Epithelial cell of proximal tubule (primary cell): Measurements from ENCODE around the gene TMEM88. TPM values are rescaled to one million over a fixed set of nuclear protein-coding genes. Genes with fewer than 3 reads are reported as not detected.

Source experiments
- DNase-seq: peaks from one replicate; pipeline ENCODE4 v3.0.0-alpha.2; 2011; ENCODE audit warnings: low read depth
- H3K4me3 ChIP-seq: 2 replicates; pipeline ENCODE4 v1.5.1; 2011; ENCODE audit warnings: low read depth, mild to moderate bottlenecking, low read length
- total RNA-seq: library from RNA; depleted of rRNA; stranded (reverse); fragments of >200 nt; gene quantifications from 2 replicates; pipeline ENCODE4 v1.2.3, GENCODE V29; 2015
- TF ChIP-seq, protein P1 (sequence below): conservative IDR thresholded peaks from 2 replicates; pipeline ENCODE4 v1.5.1; 2012; ENCODE audit warnings: low read depth, mild to moderate bottlenecking, low read length

The TMEM88 gene
- total RNA-seq, 1 donor from 2014 or later = 7.3 TPM

DNA sequence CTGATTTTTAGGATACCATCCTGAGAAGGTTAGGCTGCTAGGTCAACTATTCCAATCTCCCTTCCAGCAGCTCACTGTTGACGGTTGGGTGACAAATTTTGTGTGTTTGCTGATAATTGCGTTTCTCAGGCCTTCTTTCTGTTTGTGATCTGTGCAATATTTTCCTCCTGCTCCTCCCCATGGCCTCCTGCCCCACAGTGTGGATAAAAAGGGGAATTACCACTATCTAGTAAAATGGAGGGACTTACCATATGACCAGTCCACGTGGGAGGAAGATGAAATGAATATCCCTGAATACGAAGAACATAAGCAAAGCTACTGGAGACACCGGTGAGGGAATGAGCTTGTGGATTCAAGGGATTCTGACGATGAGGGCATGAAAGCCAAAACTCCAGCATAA is 42.9 kb downstream of the TMEM88 start:
- no peak overlapping the region for H3K4me3 ChIP-seq
- TF ChIP-seq, protein P1, sequence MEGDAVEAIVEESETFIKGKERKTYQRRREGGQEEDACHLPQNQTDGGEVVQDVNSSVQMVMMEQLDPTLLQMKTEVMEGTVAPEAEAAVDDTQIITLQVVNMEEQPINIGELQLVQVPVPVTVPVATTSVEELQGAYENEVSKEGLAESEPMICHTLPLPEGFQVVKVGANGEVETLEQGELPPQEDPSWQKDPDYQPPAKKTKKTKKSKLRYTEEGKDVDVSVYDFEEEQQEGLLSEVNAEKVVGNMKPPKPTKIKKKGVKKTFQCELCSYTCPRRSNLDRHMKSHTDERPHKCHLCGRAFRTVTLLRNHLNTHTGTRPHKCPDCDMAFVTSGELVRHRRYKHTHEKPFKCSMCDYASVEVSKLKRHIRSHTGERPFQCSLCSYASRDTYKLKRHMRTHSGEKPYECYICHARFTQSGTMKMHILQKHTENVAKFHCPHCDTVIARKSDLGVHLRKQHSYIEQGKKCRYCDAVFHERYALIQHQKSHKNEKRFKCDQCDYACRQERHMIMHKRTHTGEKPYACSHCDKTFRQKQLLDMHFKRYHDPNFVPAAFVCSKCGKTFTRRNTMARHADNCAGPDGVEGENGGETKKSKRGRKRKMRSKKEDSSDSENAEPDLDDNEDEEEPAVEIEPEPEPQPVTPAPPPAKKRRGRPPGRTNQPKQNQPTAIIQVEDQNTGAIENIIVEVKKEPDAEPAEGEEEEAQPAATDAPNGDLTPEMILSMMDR = peak; percentile 66
- DNase-seq = no peak

DNA sequence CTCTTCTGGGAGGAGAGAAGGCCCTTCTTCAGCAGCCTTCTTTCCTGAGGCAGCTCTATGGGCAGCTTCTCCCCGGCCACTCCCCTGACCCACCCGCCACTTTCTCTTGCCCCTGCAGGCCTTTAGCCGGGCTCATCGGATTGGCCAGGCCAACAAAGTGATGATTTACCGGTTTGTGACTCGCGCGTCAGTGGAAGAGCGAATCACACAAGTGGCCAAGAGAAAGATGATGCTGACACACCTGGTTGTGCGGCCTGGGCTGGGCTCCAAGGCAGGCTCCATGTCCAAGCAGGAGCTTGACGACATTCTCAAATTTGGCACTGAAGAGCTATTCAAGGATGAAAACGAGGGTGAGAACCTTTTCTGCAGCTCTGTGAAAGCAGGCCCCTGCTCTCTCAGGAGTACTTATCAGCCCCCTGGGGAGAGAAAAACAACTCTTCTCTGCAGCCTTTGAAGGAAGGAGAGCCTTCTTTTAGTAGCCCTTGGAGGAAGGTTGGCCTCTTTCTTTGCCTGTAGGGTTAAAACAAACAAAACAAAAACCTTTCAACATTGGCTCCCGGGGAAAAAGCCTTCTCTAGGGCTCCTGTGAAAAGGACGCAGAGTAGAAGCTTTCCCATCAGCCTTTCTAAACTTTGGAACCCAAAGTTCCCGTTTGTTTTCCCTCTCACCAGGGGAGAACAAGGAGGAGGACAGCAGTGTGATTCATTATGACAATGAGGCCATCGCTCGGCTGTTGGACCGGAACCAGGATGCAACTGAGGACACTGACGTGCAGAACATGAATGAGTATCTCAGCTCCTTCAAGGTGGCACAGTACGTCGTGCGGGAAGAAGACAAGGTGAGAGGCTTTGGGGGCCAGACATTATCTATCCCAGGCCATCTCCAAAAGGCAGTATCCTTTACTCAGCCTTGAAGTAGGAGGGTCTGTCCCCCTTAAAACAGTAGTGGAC is 48.6 kb downstream of the TMEM88 start:
- TF ChIP-seq, protein P1 = no peak
- DNase-seq = no peak
- H3K4me3 ChIP-seq = no peak overlapping the region

Other genes starting within 250 kb of the TMEM88 start
- gene FXR2, start 240.2 kb upstream of the TMEM88 start, total RNA-seq = 49.9 and 53.6 TPM in 2 replicates
- gene SAT2, start 227.2 kb upstream of the TMEM88 start, total RNA-seq = 32.6 and 43.4 TPM in 2 replicates
- gene SHBG, start 224.9 kb upstream of the TMEM88 start, total RNA-seq = not detected in 2 replicates
- not detected in 2 replicates for gene ATP1B2, start 204.1 kb upstream of the TMEM88 start, total RNA-seq
- 49.4 and 89.4 TPM in 2 replicates for gene TP53, start 167.6 kb upstream of the TMEM88 start, total RNA-seq
- gene WRAP53, start 166.6 kb upstream of the TMEM88 start, total RNA-seq = 14.9 and 41.6 TPM in 2 replicates
- 0.94 and 1.7 TPM in 2 replicates for gene EFNB3, start 149.9 kb upstream of the TMEM88 start, total RNA-seq
- gene DNAH2, start 137.3 kb upstream of the TMEM88 start, total RNA-seq = not detected in 2 replicates
- 1.9 and 2.7 TPM in 2 replicates for gene KDM6B, start 20.8 kb upstream of the TMEM88 start, total RNA-seq
- 108 and 146 TPM in 2 replicates for gene NAA38, start 2.5 kb downstream of the TMEM88 start, total RNA-seq
- 5.1 and 5.9 TPM in 2 replicates for gene CYB5D1, start 2.9 kb downstream of the TMEM88 start, total RNA-seq
- 30.3 and 40.7 TPM in 2 replicates for gene CHD3, start 33.7 kb downstream of the TMEM88 start, total RNA-seq
- gene RNF227, start 61.2 kb downstream of the TMEM88 start, total RNA-seq = 0.35 and 0.65 TPM in 2 replicates
- 0.06 and 1.2 TPM in 2 replicates for gene KCNAB3, start 74.8 kb downstream of the TMEM88 start, total RNA-seq
- 76.1 and 95.3 TPM in 2 replicates for gene TRAPPC1, start 76.9 kb downstream of the TMEM88 start, total RNA-seq
- gene CNTROB, start 77.1 kb downstream of the TMEM88 start, total RNA-seq = 26.8 and 44.9 TPM in 2 replicates
- gene GUCY2D, start 147.5 kb downstream of the TMEM88 start, total RNA-seq = not detected in 2 replicates
- 0.07 and 1.3 TPM in 2 replicates for gene ALOX15B, start 184.0 kb downstream of the TMEM88 start, total RNA-seq
- gene ALOX12B, start 232.7 kb downstream of the TMEM88 start, total RNA-seq = 0.35 TPM in 1 of 2 replicates, not detected in the other